ENCODE results near the gene AHRR.

AHRR gene

DNA sequence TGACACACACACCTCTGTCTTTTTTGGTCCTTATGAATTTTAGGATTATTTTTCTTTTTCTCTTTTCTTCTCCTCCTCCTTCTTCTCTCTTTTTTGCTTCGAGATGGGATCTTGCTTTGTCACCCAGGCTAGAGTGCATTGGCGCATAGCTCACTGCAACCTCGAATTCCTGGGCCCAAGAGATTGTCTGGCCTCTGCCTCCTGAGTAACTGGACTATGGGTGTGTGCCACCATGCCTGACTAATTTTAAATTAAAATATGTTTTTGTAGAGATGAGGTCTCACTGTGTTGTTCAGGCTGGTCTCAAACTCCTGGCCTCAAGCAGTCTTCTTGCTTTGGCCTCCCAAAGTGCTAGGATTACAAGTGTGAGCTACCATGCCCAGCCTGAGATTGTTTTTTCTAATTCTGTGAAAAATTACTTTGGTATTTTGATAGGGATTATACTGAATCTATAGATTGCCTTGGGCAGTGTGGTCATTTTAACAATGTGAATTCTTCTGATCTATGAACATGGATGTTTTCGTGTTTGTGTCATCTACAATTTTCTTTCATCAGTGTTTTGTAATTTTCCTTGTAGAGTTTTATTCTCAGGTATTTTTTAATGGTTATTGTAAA is 7.7 kb downstream of the AHRR start:
- no peaks in the 10 kb centered on the region for H3K27me3 ChIP-seq (ENCODE audit: control insufficient read depth, insufficient read depth, low read length)
- H3K36me3 ChIP-seq (ENCODE audit: control insufficient read depth, insufficient read depth, low read length), result no peaks in the 10 kb centered on the region
- no peaks in the 10 kb centered on the region for H3K9me3 ChIP-seq (ENCODE audit: control insufficient read depth, low read length)
- H3K9ac ChIP-seq (ENCODE audit: low read length), result no peak overlapping the region
- no peaks in the 10 kb centered on the region for H3K4me1 ChIP-seq (ENCODE audit: control insufficient read depth, insufficient read depth, low read length)
- no peak overlapping the region for H3K4me3 ChIP-seq (ENCODE audit: low read length)

DNA sequence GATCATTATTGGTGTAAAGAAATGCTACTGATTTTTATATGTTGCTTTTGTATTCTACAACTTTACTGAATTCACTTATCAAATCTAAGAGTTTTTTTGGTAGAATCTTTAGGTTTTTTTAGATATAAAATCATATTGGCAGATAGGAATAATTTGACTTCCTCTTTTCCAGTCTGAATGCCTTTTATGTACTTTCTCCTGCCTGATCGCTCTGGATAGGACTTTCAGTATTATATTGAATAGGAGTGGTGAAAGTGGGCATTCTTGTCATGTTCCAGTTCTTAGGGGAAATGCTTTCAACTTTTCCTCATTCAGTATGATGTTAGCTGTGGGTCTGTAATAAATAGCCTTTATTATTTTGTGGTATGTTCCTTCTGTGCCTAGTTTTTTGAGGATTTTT is 8.3 kb downstream of the AHRR start:
- Histone ChIP-seq H3K9me3 (ENCODE audit: control insufficient read depth, low read length) (no peaks in the 10 kb centered on the region), H3K9ac (ENCODE audit: low read length) (no peak overlapping the region), H3K36me3 (ENCODE audit: control insufficient read depth, insufficient read depth, low read length) (no peaks in the 10 kb centered on the region), H3K27me3 (ENCODE audit: control insufficient read depth, insufficient read depth, low read length) (no peaks in the 10 kb centered on the region), H3K4me1 (ENCODE audit: control insufficient read depth, insufficient read depth, low read length) (no peaks in the 10 kb centered on the region), H3K4me3 (ENCODE audit: low read length) (no peak overlapping the region)

DNA sequence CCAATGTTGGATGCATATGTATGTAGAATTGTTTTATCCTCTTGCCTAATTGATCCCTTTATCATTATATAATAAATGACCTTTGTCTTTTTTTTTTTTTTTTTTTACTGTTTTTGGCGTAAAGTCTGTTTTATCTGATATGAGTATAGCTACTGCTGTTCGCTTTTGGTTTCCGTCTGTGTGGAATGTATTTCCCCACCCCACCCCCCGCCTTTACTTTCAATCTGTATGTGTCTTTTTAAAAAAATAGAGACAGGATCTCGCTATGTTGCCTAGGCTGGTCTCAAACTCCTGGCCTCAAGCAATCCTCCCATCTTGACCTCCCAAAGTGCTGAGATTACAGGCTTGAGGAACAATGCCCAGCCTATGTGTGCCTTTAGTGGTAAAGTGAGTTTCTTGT is 11.3 kb downstream of the AHRR start:
- H3K9ac ChIP-seq (ENCODE audit: low read length), result no peak overlapping the region
- H3K4me3 ChIP-seq (ENCODE audit: low read length), result no peak overlapping the region
- no peaks in the 10 kb centered on the region for H3K36me3 ChIP-seq (ENCODE audit: control insufficient read depth, insufficient read depth, low read length)
- no peaks in the 10 kb centered on the region for H3K27me3 ChIP-seq (ENCODE audit: control insufficient read depth, insufficient read depth, low read length)
- no peaks in the 10 kb centered on the region for H3K4me1 ChIP-seq (ENCODE audit: control insufficient read depth, insufficient read depth, low read length)
- no peaks in the 10 kb centered on the region for H3K9me3 ChIP-seq (ENCODE audit: control insufficient read depth, low read length)

DNA sequence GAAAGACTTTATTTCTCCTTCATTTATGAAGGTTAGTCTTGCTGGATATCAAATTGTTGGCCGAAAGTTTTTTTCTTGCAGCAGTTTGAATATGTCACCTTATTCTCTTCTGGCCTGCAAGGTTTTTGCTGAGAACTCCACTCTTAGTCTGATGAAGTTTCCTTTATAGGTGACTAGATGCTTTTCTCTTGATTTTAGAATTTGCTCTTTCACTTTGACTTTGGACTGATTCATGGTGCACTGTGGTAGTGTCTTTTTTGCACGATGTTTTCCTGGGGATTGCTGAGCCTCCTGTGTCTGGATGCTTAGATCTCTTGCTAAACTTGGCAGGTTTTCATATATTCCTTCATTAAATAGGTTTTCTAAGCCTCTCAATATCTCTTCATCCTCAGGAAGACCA is 12.4 kb downstream of the AHRR start:
- Histone ChIP-seq H3K9me3 (ENCODE audit: control insufficient read depth, low read length) (no peaks in the 10 kb centered on the region), H3K4me1 (ENCODE audit: control insufficient read depth, insufficient read depth, low read length) (no peaks in the 10 kb centered on the region), H3K36me3 (ENCODE audit: control insufficient read depth, insufficient read depth, low read length) (no peaks in the 10 kb centered on the region), H3K9ac (ENCODE audit: low read length) (no peak overlapping the region), H3K4me3 (ENCODE audit: low read length) (no peak overlapping the region), H3K27me3 (ENCODE audit: control insufficient read depth, insufficient read depth, low read length) (no peaks in the 10 kb centered on the region)

DNA sequence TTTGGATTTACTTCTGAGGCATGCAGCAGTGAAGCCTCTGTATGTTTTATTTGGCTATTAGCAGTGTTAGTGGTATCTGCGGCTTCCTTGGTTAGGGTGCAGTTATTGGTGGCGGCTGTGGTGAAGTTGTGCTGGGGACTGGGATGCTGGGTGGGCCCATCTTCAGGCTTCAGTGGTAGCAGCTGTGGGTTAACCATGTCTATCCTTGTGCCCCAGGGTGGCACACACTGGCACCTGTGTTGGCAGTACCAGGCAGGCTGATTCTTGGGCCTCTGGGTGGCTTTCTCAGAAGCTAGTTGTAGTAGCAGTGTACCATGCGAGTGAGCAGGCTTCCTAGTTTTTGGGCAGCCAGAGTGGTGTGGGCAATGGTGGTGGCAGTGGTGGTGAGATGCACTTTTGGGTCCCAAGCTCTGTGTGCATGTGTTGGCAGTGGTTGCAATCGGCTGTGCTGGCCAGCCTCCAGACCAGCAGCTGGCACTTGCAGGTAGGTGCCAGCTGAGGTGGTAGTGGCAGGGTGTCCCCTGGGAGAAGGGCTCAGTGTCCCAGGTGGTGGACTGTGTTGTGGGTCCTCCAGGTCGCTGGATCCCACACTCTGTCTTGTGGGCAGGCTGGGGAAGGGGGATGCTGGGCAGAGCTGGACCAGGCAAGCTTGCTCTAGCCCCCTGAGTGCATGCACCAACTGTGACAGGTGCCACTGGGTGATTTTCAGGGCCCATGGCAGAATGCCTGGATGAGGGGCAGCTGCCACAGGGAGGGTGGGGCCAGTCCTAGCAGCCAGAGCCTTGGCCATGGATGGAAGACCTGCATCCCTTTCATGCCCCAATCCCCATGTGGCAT is 13.6 kb downstream of the AHRR start:
- Histone ChIP-seq H3K27me3 (ENCODE audit: control insufficient read depth, insufficient read depth, low read length) (no peaks in the 10 kb centered on the region), H3K36me3 (ENCODE audit: control insufficient read depth, insufficient read depth, low read length) (no peaks in the 10 kb centered on the region), H3K4me3 (ENCODE audit: low read length) (no peak overlapping the region), H3K9me3 (ENCODE audit: control insufficient read depth, low read length) (no peaks in the 10 kb centered on the region), H3K4me1 (ENCODE audit: control insufficient read depth, insufficient read depth, low read length) (no peaks in the 10 kb centered on the region), H3K9ac (ENCODE audit: low read length) (no peak overlapping the region)

DNA sequence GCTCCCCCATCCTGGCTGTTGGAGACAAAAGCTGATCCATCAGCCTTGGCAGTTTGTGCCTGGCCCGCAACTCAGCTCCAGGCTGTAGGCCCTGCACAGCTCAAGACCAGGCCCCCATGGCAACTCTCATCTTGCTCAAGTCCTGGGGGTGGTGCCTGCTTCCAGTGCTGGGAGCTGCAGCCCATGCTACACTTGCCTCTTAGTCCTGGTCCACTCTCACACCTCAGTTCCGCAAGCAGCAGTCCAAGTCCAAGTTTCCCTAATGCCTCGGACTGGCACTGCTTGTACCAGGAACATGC is 14.2 kb downstream of the AHRR start:
- no peaks in the 10 kb centered on the region for H3K9me3 ChIP-seq (ENCODE audit: control insufficient read depth, low read length)
- no peaks in the 10 kb centered on the region for H3K36me3 ChIP-seq (ENCODE audit: control insufficient read depth, insufficient read depth, low read length)
- no peaks in the 10 kb centered on the region for H3K4me1 ChIP-seq (ENCODE audit: control insufficient read depth, insufficient read depth, low read length)
- H3K4me3 ChIP-seq (ENCODE audit: low read length), result no peak overlapping the region
- no peaks in the 10 kb centered on the region for H3K27me3 ChIP-seq (ENCODE audit: control insufficient read depth, insufficient read depth, low read length)
- no peak overlapping the region for H3K9ac ChIP-seq (ENCODE audit: low read length)

DNA sequence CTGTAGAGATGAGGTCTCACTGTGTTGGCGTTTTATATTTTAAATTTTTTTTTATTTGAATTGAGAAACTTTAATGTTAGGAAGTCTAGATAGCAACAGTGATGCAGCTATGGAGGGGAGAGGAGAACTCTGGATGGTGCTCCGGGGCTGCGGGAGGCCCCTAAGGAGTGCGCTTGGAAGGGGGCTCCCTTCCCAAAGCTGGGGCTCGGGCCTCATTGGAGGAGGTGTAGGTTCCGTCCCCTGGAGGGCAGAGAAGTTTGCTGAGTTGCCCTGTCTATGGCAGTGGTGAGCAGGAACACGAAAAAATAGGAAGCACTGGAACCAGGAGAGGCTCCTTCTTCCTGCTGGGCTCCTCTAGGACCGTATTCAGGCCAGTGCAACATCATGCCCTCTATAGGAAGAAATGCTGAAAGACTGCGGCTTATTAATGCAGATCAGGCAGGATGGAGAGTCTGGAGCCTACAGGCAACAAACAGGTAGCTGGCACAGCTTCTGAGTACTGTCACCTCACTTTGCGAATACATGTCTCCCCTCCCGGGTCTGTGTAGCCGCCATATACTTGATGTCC is 16.1 kb downstream of the AHRR start:
- Histone ChIP-seq H3K9me3 (ENCODE audit: control insufficient read depth, low read length) (no peaks in the 10 kb centered on the region), H3K27me3 (ENCODE audit: control insufficient read depth, insufficient read depth, low read length) (no peaks in the 10 kb centered on the region), H3K4me1 (ENCODE audit: control insufficient read depth, insufficient read depth, low read length) (no peaks in the 10 kb centered on the region), H3K9ac (ENCODE audit: low read length) (no peak overlapping the region), H3K4me3 (ENCODE audit: low read length) (no peak overlapping the region), H3K36me3 (ENCODE audit: control insufficient read depth, insufficient read depth, low read length) (no peaks in the 10 kb centered on the region)

DNA sequence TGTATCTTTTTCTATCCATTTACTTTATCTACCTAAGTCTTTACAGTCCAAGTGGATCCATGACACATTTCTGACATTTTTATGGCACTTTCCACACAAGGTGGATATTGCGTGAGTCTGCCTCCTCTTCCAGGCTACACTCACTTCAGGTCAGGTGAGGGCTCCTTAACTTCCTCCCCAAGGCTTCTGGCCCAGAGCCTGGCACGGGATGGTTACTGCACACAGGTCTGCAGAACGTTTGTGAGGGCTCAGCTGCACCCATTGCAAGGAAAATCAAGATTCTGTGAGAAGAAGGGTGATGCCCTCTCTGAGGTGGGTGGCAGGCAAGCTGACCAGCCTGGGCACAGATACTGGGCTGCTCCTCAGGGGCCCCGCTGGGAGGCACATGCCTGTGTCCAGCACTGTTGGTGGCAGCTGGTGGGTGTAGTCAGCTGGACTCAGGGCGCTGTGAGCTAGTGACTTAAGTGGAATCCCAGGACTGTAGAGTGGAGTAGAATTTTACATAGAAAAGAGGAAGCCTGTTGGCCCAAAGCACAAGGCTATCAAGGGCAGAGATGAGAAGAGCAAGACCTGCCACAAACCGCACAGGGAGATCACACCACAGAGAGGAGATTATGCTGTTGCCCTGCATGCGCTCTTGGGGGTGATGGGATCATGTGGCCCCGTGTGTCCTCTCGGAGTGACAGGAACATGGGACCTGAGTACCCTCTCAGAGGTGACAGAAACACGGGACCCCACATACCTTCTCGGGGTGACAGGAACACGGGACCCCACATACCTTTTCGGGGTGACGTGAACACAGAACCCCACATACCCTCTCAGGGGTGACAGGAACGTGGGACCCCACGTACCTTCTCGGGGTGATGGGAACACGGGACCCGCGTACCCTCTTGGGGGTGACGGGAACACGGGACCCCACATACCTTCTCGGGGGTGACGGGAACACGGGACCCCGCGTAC is 21.3 kb downstream of the AHRR start:
- Histone ChIP-seq H3K9me3 (ENCODE audit: control insufficient read depth, low read length) (no peaks in the 10 kb centered on the region), H3K9ac (ENCODE audit: low read length) (no peak overlapping the region), H3K4me3 (ENCODE audit: low read length) (no peak overlapping the region)

DNA sequence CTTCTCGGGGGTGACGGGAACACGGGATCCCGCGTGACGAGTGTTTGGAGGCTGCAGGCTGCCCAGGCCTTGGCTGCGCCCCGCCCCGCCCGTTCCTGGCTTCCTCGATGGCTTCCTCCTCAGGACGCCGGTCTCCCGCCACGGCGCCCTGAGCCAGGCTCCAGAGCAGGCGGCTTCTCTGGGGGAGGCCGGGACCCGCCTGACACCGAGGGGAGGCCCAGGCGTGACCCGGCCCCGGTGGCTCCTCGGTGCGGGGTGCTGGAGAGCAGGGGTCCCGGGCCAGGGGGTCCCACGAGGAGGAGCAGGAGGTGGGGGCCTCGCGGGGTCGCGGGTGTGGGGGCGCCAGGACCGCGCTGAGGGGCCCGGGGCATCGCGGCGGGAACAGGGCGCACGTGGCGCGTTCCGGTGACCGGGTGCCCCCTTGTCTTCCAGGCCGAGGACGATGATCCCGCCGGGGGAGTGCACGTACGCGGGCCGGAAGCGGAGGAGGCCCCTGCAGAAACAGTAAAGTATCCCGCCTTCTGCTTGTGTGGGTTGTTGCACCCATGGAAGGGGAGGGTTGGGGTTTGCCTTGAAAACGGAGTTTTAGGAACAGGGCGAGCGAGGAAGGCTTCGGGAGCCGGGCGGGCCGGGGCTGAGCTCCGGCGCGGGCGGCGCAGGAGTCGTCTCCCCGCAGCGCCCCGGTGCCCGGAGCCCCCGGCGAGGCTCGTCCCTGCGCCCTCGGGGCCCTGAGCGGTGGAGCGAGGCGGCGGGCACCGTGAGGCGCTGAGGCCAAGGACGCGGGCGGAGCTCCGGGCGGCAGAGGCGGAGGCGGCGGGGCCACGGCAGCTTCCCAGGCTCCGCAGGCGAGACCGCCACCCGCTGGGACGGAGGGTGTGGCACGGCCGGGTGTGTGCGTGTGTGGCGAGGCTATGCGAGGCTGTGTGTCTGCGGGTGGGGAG is 22.2 kb downstream of the AHRR start:
- Histone ChIP-seq H3K9ac (ENCODE audit: low read length) (no peak overlapping the region), H3K4me3 (ENCODE audit: low read length) (no peak overlapping the region), H3K4me1 (ENCODE audit: control insufficient read depth, insufficient read depth, low read length) (no peaks in the 10 kb centered on the region), H3K9me3 (ENCODE audit: control insufficient read depth, low read length) (no peaks in the 10 kb centered on the region), H3K36me3 (ENCODE audit: control insufficient read depth, insufficient read depth, low read length) (no peaks in the 10 kb centered on the region), H3K27me3 (ENCODE audit: control insufficient read depth, insufficient read depth, low read length) (peaks cover 3% of the 10 kb centered on the region)

More for the DNA sequence above, 21.3 kb downstream of the AHRR start:
- H3K4me1 ChIP-seq (ENCODE audit: control insufficient read depth, insufficient read depth, low read length), result no peaks in the 10 kb centered on the region
- no peaks in the 10 kb centered on the region for H3K36me3 ChIP-seq (ENCODE audit: control insufficient read depth, insufficient read depth, low read length)
- H3K27me3 ChIP-seq (ENCODE audit: control insufficient read depth, insufficient read depth, low read length), result peaks cover 3% of the 10 kb centered on the region

DNA sequence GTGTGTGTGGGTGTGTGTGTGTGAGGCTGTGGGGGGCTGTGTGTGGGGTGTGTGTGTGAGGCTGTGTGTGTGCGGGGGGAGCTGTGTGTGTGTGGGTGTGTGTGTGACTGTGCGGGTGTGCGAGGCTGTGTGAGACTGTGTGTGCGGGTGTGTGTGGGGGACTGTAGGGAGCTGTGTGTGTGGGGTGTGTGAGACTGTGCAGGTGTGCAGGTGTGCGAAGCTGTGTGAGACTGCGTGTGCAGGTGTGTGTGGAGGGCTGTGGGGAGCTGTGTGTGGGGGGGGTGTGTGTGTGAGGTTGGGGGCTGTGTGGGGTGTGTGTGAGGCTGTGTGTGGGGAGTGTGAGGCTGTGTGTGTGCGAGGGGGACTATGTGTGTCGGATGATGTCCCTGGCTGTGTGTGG is 23.2 kb downstream of the AHRR start:
- H3K4me1 ChIP-seq (ENCODE audit: control insufficient read depth, insufficient read depth, low read length), result no peaks in the 10 kb centered on the region
- no peak overlapping the region for H3K4me3 ChIP-seq (ENCODE audit: low read length)
- no peak overlapping the region for H3K9ac ChIP-seq (ENCODE audit: low read length)
- H3K36me3 ChIP-seq (ENCODE audit: control insufficient read depth, insufficient read depth, low read length), result no peaks in the 10 kb centered on the region
- H3K27me3 ChIP-seq (ENCODE audit: control insufficient read depth, insufficient read depth, low read length), result peaks cover 3% of the 10 kb centered on the region
- no peaks in the 10 kb centered on the region for H3K9me3 ChIP-seq (ENCODE audit: control insufficient read depth, low read length)

Data from mucosa of stomach (tissue), 1 donor.